BLaER1 treated with 17β-estradiol and CSF1 and Interleukin-3, amounts not matched to agents 10 nM and 100 nM (cell line): ENCODE measurements around the gene FAM161A.
"Not testable (repeated sequence)": the region's sequence is repeated elsewhere in the genome, so short reads cannot be mapped to it uniquely, and the experiment has no call there.

Experiments
- H3K27ac ChIP-seq, 11 experiments: shearing (Covaris generic); formaldehyde crosslinking; 2 replicates each; pipeline ENCODE4 v1.8.1; 2022
- H3K27me3 ChIP-seq, 11 experiments: shearing (Covaris generic); formaldehyde crosslinking; 2 replicates each; pipeline ENCODE4 v1.8.1; 2022
- H3K36me3 ChIP-seq, 11 experiments: shearing (Covaris generic); formaldehyde crosslinking; 2 replicates each; pipeline ENCODE4 v1.8.1; 2022
- H3K4me1 ChIP-seq, 10 experiments: shearing (Covaris generic); formaldehyde crosslinking; 2 replicates each; pipeline ENCODE4 v1.8.1; 2022
- H3K4me2 ChIP-seq, 11 experiments: shearing (Covaris generic); formaldehyde crosslinking; 2 replicates each; pipeline ENCODE4 v1.8.1; 2022
- H3K4me3 ChIP-seq, 10 experiments: shearing (Covaris generic); formaldehyde crosslinking; 2 replicates each; pipeline ENCODE4 v1.8.1; 2022
- H3K9ac ChIP-seq, 11 experiments: shearing (Covaris generic); formaldehyde crosslinking; 2 replicates each; pipeline ENCODE4 v1.8.1; 2022
- H3K9me3 ChIP-seq, 11 experiments: shearing (Covaris generic); formaldehyde crosslinking; replicated peaks in 1 of 11; 2 replicates each; pipeline ENCODE4 v1.8.1; 2022
- H4K20me1 ChIP-seq, 11 experiments: shearing (Covaris generic); formaldehyde crosslinking; 2 replicates each; pipeline ENCODE4 v1.8.1; 2022
- Cebpa-rat ChIP-seq, 11 experiments: shearing (Covaris generic); IDR thresholded peaks; 2 replicates each; pipeline ENCODE4 v1.8.1; 2022

The FAM161A gene

DNA sequence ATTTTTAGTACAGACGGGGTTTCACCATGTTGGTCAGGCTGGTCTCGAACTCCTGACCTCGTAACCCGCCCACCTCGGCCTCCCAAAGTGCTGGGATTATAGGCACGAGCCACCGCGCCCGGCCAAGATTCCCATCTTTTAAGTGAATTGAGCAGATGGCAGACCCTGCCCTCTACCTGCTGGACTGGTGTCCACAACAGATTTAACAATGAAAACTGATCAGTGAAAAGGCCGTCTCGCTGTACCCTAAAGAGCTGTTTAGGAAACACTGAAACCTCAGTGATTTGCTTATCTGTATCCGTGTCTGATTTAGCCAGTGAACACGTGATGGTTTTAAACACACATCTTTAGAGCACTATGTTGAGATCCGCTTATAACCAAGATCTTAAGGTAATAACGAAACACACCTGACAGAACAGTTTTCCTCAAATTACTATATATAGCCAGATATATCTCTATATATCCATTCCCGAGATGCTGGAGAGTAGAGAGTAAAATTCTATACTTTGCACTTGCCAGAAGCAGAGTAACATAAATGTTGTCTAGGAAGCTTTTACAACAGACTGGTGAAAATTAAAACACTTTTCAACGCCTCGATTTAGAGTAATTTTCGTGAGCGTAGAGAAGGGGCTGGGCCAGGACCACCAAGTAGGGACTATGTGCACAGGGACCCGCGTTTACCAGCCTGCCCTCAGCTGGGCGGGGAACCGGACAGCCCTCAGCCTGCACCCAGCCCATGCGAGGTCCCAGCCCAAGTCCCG, 594 bp downstream of the FAM161A start:
- Histone ChIP-seq H3K4me2 (peak overlapping the region; percentile 79 to 97 (median 89)), H3K36me3 (0 out of 22 replicates have a peak, but pooled peaks cover 0 to 4% (median 0%) of the 10 kb centered on the region in 11 experiments), H4K20me1 (no peaks in the 10 kb centered on the region), H3K4me1 (peaks cover 5 to 17% (median 15%) of the 10 kb centered on the region in 10 experiments), H3K4me3 (peak overlapping the region; percentile 71 to 87 (median 76)), H3K27ac (peak overlapping the region in 9 of 11 experiments; percentile 39 to 67 (median 57); a peak in 15 of 22 replicates), H3K27me3 (no peaks in the 10 kb centered on the region), H3K9ac (peak overlapping the region; percentile 56 to 81 (median 76)), H3K9me3 (no peaks in the 10 kb centered on the region)
- TF ChIP-seq Cebpa-rat (IDR thresholded peaks at IDR 0.05), result no peak

DNA sequence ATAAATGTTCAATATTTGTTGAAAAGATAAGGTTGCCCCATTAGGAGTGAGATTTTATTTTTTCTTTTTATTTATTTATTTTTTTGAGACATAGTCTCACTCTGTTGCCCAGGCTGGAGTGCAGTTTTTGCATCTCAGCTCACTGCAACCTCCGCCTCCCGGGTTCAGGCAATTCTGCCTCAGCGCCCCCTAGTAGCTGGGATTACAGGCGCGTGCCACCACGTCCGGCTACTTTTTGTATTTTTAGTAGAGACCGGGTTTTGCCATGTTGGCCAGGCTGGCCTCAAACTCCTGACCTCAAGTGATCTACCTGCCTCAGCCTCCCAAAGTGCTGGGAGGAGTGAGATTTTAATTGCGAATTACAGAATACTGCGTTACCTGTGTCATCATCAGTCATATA, 2.6 kb downstream of the FAM161A start:
- H3K4me2 ChIP-seq, H3K27ac ChIP-seq, H3K9me3 ChIP-seq, H3K27me3 ChIP-seq, H4K20me1 ChIP-seq, H3K4me3 ChIP-seq, H3K9ac ChIP-seq, H3K36me3 ChIP-seq: not testable (repeated sequence)
- H3K4me1 ChIP-seq, result peaks cover 5 to 17% (median 15%) of the 10 kb centered on the region in 10 experiments

DNA sequence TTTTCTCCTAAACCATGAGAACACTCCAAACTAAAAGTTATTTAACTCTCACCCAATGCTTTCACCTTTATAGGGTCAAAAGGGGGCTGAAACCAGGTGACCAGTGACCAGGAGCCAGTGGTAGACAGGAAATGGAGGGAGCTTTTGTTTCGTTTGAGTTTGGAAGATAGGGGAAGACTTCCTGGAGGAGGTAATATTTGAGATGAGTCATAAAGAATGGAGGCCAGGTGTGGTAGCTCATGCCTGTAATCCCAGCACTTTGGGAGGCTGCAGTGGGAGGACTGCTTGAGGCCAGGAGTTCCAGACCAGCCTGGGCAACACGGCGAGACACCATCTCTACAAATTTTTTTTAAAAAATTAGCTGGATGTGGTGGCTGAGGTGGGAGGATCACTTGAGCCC, 8.5 kb downstream of the FAM161A start:
- Histone ChIP-seq H3K4me2 (no peak overlapping the region), H4K20me1 (no peaks in the 10 kb centered on the region), H3K36me3 (peaks cover 0 to 4% (median 0%) of the 10 kb centered on the region in 11 experiments; a peak in 1 of 22 replicates), H3K27me3 (no peaks in the 10 kb centered on the region), H3K27ac (no peak overlapping the region), H3K4me1 (no peaks in the 10 kb centered on the region; a peak in 1 of 20 replicates), H3K4me3 (no peak overlapping the region), H3K9me3 (no peaks in the 10 kb centered on the region), H3K9ac (no peak overlapping the region)
- no peak for TF ChIP-seq Cebpa-rat (IDR thresholded peaks at IDR 0.05)

DNA sequence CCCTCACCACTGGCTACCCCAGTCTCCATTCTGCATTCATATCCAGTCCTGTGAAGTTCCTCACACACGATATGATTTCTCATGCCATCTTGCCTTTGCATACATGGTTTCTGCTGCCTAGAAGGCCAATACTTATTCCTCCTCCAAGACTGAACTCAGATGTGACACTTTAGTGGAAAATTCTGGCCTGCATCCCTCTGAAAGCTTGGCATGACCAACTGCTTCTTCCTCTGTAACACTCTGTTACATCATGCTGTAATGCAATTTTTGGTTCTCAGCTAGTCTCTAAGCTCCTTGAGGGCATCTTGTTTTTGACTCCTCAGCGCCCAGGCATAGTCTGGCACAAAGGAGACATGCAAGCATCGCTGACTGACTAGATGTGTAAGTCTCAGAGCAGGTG, 12.6 kb downstream of the FAM161A start:
- no peaks in the 10 kb centered on the region for H3K9me3 ChIP-seq
- no peak overlapping the region for H3K27ac ChIP-seq
- H3K4me3 ChIP-seq, result no peak overlapping the region
- no peak overlapping the region for H3K4me2 ChIP-seq
- TF ChIP-seq Cebpa-rat (IDR thresholded peaks at IDR 0.05), result no peak
- no peaks in the 10 kb centered on the region; a peak in 1 of 20 replicates for H3K4me1 ChIP-seq
- no peaks in the 10 kb centered on the region for H3K27me3 ChIP-seq
- H4K20me1 ChIP-seq, result no peaks in the 10 kb centered on the region
- H3K36me3 ChIP-seq, result peaks cover 0 to 4% (median 0%) of the 10 kb centered on the region in 11 experiments; a peak in 1 of 22 replicates
- no peak overlapping the region for H3K9ac ChIP-seq

DNA sequence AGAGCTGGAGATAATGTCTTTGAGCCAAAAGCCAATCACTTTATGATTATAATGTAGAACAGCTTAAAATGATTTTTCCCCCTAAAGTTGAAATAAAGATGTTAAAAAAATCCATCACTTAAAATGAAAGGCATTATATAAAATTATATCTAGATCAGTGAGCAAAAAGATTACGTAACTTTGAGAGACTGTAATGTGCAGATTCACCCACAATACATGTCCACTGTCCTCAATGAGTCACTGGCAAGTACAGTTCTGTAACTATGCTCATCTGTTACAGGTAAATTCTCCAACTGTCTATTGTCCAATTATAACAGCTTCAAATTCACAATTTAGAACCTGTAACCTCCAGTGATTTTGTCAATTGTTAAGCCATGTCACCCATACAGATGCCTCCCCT, 19.0 kb downstream of the FAM161A start:
- no peak for TF ChIP-seq Cebpa-rat (IDR thresholded peaks at IDR 0.05)
- Histone ChIP-seq H3K9ac (no peak overlapping the region), H3K4me1 (no peaks in the 10 kb centered on the region), H3K9me3 (no peaks in the 10 kb centered on the region), H3K4me3 (no peak overlapping the region), H4K20me1 (no peaks in the 10 kb centered on the region), H3K27me3 (no peaks in the 10 kb centered on the region), H3K27ac (no peak overlapping the region), H3K4me2 (no peak overlapping the region), H3K36me3 (peaks cover 0 to 8% (median 0%) of the 10 kb centered on the region in 11 experiments; a peak in 1 of 22 replicates)

DNA sequence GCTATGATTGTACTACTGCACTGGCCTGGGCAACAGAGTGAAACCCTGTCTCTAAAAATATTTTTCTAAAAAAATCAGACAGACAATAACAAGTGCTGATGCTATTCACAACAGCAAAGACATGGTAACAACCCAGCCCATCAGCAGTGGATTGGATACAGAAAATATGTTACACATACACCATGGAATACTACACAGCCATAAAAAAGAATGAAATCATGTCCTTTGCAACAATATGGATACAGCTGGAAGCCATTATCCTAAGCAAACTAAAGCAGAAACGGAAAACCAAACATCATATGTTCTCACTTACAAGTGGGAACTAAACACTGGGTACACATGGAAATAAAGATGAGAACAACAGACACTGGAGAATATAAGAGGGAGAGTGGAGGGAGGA, 19.9 kb downstream of the FAM161A start:
- H3K9me3 ChIP-seq, result no peaks in the 10 kb centered on the region
- no peak overlapping the region for H3K4me2 ChIP-seq
- no peaks in the 10 kb centered on the region for H3K27me3 ChIP-seq
- H3K36me3 ChIP-seq, result peaks cover 0 to 8% (median 0%) of the 10 kb centered on the region in 11 experiments; a peak in 1 of 22 replicates
- no peak for TF ChIP-seq Cebpa-rat (IDR thresholded peaks at IDR 0.05)
- no peaks in the 10 kb centered on the region for H3K4me1 ChIP-seq
- no peak overlapping the region for H3K27ac ChIP-seq
- no peaks in the 10 kb centered on the region for H4K20me1 ChIP-seq
- no peak overlapping the region for H3K9ac ChIP-seq
- H3K4me3 ChIP-seq, result no peak overlapping the region

DNA sequence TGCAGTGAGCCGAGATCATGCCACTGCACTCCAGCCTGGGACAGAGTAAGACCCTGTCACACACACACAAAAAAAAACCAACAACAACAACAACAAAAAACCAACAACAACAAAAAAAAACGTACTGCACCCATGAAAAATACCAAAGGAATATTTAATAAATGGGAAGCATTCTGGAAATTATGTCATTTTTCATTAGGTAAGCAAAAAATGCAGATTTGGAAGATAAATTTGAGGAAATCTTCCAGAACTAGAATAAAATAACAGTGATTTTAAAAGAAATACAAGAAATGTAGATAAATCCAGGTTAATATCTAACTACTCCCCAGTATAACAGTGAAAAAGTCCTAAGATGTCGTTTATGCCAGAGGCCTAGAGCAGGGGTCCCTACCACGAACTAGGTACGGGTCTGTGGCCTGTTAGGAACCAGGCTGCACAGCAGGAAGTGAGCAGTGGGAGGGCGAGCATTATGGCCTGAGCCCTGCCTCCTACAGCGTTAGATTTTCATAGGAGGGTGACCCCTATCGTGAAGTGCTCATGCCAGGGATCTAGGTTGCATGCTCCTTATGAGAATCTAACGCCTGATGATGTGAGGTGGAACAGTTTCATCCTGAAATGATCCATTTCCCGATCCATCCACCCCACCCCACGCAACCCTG, 21.5 kb downstream of the FAM161A start:
- no peaks in the 10 kb centered on the region for H3K9me3 ChIP-seq
- no peak overlapping the region for H3K27ac ChIP-seq
- H3K36me3 ChIP-seq, result peaks cover 0 to 8% (median 0%) of the 10 kb centered on the region in 11 experiments; a peak in 1 of 22 replicates
- TF ChIP-seq Cebpa-rat (IDR thresholded peaks at IDR 0.05), result no peak
- no peak overlapping the region for H3K9ac ChIP-seq
- no peaks in the 10 kb centered on the region for H3K4me1 ChIP-seq
- no peak overlapping the region for H3K4me2 ChIP-seq
- H3K4me3 ChIP-seq, result no peak overlapping the region
- no peaks in the 10 kb centered on the region for H4K20me1 ChIP-seq
- H3K27me3 ChIP-seq, result no peaks in the 10 kb centered on the region

DNA sequence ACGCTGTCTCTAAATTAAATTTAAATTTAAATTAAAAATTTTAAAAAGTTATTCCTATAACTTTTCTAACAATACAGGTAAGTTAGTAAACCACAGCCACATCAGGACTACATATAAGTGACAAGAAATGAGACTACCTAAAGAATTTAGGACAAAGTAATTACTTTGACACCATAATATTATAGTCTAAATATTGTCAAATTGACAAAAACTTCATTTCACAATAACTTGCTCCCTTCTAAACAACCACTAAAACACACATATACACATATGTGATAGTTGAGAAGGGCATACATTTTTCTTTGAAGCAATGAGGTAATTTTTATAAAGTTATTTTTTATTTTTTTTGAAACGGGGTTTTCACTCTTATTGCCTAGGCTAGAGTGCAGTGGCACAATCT, 31.6 kb downstream of the FAM161A start:
- Histone ChIP-seq H3K27ac (no peak overlapping the region), H3K36me3 (no peaks in the 10 kb centered on the region), H3K9ac (no peak overlapping the region), H3K9me3 (no peaks in the 10 kb centered on the region), H4K20me1 (no peaks in the 10 kb centered on the region), H3K4me3 (no peak overlapping the region), H3K27me3 (no peaks in the 10 kb centered on the region), H3K4me1 (no peaks in the 10 kb centered on the region; a peak in 1 of 20 replicates), H3K4me2 (no peak overlapping the region)
- TF ChIP-seq Cebpa-rat (IDR thresholded peaks at IDR 0.05), result no peak

DNA sequence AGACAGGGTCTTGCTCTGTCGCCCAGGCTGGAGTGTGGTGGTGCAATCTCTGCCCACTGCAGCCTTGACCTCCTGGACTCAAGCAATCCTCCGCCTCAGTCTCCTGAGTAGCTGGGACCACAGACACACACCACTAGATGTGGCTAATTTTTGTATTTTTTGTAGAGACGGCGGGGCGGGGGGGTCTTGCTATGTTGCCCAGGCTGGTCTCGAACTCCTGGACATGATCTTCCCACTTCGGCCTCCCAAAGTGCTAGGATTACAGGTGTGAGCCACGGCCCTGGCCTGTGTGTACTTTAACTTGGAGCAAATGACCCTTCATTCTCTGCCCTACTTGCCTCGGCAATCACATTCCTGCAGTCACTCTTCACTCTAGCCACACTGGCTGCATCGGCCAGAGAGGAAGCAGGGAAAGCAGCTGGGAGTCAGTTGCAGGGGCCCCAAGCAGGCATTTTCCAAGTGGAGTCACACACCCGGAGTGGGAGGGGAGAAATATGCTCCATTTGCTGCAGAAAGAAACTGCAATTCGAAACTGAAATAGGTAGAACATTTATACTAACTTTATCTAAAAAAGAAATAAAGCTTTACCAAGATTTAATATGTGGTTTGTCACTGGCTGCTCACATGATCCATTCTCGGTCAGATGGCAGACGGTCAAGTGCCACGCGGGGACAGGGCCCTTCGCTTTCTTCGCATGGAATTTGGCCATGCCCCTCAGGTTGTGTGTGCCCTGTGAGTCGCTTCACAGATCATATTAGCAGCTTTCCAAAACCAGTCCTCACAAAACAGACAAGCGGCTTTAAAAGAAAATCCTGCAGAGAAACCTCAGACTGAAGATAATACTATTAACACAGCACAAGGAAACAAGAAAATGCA, 37.1 kb downstream of the FAM161A start:
- Histone ChIP-seq H3K9ac (no peak overlapping the region), H3K27me3 (no peaks in the 10 kb centered on the region), H3K4me3 (no peak overlapping the region), H3K4me2 (no peak overlapping the region), H3K9me3 (no peaks in the 10 kb centered on the region), H3K36me3 (no peaks in the 10 kb centered on the region), H3K27ac (no peak overlapping the region), H4K20me1 (no peaks in the 10 kb centered on the region), H3K4me1 (no peaks in the 10 kb centered on the region; a peak in 1 of 20 replicates)
- no peak for TF ChIP-seq Cebpa-rat (IDR thresholded peaks at IDR 0.05)
